Fibroblast of skin of abdomen (primary cell): ENCODE results near the gene MAPKAP1.

Source experiments
- DNase-seq: peaks from one replicate; pipeline ENCODE4 v3.0.0-alpha.2; 2013

Gene MAPKAP1

GRCh38 chr9:125511789-125512660 lies 195.0 kb downstream of the MAPKAP1 start:
- no peak for DNase-seq

- DNase-seq: no peak
Observed at GRCh38 chr9:125510980-125511379, 196.0 kb downstream of the MAPKAP1 start.

DNA sequence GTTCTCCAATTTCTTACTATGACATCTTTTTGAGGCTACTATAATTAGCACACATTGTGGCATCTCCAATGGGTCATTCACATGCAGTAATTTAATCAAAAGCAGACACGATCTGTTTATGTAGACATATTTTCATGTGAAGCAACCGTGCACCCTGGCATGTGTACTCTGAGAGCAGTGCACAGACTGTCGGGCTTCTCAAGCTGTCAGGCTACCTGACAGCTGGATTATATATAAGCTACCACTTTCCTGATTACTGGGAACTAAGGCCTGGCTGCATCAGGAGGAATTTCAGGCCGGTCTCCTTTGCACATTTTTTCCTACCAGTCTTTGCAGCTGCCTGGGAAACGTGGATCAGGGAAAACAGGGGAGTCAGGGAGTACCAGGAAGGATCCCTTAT lies 197.5 kb downstream of the MAPKAP1 start:
- DNase-seq: peak; percentile 92

- no peak for DNase-seq
Observed at GRCh38 chr9:125508249-125508648, 198.8 kb downstream of the MAPKAP1 start.

DNA sequence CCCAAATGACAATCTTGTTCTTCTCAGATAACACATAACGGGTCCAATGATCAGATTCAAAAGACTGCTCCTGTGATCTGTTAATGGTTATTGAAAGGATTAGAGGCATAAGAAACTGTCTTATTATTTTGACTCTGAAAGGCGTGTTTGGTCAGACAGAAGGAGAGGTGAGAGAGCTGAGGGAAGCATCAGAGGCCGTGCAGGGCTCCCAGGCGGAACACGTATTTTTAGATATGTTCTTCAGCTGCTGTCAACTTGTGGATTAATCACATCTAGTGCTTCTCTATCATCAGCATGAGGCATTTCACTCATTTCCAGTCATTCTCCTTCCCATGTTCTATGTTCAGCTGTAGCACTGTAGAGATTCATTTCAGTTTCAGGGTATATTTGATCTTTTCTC lies 199.8 kb downstream of the MAPKAP1 start:
- DNase-seq: no peak

GRCh38 chr9:125505988-125506438 lies 201.0 kb downstream of the MAPKAP1 start:
- no peak for DNase-seq

GRCh38 chr9:125504616-125505015 lies 202.4 kb downstream of the MAPKAP1 start:
- DNase-seq: no peak

DNA sequence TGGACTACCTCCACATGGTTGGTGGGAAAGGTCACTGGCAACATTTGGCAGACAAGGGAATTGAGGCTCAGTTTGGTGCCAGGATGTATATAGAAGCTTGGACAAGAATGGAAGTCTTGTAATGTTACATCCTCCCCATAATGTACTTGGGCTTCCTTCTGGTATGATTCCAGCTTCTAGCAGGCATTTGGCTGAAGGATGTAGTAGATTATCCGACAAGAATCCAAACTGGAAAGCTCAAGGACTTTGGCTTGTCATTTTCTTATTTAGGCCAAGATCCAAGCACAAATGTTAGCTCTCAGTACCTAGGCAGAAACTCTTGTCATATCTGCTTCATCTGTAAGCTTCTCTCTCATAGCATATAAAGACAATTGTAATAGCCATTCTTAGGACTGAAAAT lies 209.1 kb downstream of the MAPKAP1 start:
- no peak for DNase-seq

DNA sequence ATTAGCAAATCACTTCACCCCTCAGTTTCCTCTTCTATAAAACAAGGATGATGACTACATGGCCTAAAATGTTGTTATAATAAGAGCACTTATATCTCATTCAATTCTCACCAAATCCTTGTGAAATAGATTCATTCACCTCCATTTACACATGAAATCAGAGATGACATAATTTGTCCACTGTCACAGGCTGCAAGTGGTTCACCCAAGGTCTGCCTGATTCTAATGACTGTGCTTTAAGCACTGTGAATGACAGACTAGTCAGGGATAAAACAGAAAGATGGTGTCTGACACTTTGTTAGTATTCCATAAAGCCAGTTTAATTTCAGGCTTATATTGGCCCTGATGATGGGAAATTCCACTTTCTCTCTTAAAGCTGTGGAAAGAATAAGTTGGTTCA lies 209.5 kb downstream of the MAPKAP1 start:
- no peak for DNase-seq

DNA sequence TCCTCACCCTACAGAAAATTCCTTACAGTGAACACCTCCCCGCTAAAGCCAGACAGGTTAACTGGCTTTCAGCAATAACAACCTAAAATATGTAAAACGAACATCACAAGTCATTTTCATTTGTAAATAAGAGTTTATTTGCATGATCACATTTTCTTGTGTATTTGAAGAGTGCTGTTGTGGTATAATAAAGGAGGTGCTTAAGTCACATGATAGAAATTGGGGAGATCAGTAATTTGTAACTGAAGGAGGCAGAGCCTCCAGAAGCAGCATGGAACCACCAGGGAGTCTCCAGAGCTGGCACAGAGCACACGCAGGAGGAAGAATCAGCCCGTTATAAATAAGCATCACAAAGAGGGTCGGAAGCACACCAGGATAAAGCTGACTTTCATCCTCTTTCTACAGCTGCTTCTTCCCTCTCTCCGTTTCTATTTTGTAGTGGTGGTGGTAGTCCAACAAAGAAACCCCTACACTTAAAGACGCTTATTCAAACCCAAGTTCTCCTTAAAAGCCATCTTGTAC lies 210.6 kb downstream of the MAPKAP1 start:
- no peak for DNase-seq

DNA sequence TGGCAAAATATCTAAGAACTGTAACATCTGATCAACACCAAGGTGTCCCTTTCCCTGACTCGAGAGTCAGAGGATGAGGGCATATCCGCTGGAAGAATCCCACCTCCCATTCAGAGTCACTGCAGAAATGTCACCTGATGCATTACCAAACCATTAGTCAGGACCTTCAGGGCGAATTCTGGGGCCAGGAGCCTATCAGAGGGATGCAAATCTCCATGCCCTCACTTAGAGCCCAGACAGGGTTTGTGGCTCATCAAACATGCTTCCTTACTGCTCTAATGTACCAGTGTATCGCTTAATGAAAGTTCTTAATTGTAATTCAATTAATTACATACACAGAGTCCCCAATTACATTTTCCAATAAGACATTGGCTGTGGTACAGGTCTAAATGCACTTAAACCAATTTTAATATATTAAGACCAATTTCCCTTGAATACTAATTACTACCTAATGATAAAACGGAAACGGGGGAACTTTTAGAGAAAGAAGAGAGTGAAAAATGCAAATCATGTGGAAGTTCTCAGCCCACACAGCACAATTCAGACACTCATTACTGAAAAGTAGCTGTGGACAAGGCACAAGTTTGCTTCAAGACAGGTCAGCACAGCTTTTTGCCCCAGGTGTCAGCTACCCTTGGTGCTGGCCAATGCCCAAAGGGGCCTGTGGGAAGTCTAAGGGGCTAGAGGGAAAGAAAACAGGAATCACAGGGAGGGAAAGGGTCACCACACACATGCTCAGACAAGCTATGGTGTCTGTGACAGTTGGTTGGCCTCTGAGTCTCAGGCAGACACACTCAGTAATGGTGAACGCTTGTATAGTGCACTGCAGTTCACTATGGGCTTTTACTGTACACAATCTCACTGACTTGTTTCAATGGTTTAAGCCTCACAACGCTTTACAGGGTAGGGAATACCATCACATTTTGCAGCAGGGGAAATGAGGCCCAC lies 211.6 kb downstream of the MAPKAP1 start:
- DNase-seq: no peak

- DNase-seq: peak; percentile 63
Observed at GRCh38 chr9:125494653-125494915, 212.4 kb downstream of the MAPKAP1 start.

DNA sequence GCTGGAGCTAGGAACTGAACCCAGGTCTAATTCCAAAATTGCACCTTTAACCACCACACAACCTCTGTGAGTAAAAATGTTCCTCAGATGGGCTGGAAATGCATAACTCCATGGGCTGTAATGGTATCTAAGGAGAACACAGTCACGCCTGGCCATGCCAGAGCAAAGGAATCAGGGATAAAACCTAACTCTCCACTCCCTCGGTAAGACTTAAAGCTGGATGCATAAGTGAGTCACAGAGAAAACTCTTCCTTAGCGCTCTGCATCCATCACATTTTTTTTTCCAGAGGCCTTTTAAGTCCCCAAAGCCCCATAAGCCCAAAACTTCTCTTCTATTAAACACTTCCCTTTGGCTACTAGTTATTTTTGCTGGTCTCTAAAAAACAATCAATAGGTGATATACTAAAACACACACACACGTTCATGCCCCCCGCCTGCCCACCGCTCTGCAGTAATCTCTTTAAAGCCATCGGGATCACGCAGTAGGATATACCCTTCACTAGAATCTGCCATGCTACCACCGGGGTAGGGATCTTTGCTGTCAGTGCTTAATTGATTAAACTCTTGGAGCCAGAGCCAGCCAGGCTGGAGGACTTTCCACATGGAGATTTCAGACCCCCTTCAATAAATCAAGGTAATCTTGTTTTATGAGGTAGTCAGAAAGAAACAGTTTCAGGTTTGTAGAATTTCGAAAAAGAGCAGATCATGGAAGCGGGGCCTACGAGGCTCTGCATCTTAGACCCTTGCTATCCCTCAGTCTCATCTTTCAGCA lies 212.9 kb downstream of the MAPKAP1 start:
- DNase-seq: peak; percentile 66

GRCh38 chr9:125493384-125493783 lies 213.6 kb downstream of the MAPKAP1 start:
- DNase-seq: no peak

DNA sequence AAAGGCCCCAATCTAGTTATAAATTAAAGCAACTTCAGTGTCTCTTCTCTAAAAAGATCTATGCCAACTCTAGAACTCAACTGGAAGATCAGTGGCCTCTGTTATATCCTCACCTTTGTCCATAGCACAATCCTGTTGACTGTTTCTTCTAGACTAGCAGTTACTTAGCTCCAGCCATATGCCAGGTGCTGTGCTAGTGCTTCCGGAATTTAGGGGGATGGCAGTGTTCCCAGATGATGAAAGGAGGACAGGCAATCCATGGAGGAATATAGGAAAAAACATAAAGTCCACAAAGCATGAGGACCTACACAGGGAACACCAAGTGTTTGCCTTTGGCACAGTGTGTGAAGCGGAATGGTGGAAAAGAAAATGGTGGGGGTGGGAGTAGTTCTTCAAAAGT lies 214.3 kb downstream of the MAPKAP1 start:
- DNase-seq: no peak

GRCh38 chr9:125487842-125488241 lies 219.2 kb downstream of the MAPKAP1 start:
- no peak for DNase-seq

DNA sequence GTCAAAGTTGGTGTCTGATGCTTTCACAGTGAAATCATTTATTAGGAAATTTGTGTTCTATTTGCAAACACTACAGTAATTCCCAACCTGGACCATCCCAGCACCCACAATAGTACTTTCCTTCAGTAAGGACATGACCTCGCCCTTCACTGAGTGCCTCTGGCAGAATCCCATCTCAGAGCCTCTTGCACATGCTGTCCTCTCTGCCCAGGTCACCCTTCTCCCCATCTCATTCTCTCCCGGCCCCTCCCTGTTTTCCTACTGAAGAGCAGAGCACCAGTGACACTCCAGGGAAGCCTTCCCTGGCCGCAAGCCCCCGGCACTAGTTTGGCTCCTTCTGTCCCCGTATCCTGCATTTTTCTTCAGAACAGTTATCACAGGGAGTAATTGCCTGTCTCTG lies 220.4 kb downstream of the MAPKAP1 start:
- DNase-seq: no peak

GRCh38 chr9:125486152-125486508 lies 220.9 kb downstream of the MAPKAP1 start:
- no peak for DNase-seq

DNA sequence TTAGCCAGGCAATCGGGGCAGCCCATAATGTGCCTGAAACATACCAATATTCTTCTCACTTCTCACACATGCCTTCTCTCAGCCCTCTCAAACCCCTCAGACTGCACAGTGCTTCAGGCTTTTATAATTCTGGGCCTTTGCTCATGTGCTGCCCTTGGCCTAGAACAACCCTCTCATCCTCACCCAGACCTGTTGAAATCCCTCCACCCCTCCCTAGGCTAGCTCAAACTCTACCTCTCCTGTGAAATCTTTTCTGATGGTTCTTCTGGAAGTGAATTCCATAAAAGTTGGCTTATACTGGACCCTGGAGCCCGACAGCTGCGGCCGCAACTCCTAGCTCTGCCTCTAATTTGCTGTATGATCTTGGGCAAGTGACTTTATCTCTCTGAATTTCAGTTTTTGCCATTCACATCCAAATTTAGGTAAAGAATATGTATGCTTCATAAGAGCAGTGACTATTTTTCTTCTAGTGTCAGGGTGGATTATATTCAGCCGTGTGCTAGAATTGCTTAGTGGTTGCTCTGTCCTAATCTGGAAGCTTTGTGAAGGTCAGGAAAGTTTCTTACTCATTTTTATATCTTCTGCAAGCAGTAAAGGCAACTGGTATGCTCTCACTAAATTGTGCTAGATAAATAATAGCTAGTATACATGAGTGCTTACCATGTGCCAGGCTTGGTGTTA lies 221.4 kb downstream of the MAPKAP1 start:
- no peak for DNase-seq

DNA sequence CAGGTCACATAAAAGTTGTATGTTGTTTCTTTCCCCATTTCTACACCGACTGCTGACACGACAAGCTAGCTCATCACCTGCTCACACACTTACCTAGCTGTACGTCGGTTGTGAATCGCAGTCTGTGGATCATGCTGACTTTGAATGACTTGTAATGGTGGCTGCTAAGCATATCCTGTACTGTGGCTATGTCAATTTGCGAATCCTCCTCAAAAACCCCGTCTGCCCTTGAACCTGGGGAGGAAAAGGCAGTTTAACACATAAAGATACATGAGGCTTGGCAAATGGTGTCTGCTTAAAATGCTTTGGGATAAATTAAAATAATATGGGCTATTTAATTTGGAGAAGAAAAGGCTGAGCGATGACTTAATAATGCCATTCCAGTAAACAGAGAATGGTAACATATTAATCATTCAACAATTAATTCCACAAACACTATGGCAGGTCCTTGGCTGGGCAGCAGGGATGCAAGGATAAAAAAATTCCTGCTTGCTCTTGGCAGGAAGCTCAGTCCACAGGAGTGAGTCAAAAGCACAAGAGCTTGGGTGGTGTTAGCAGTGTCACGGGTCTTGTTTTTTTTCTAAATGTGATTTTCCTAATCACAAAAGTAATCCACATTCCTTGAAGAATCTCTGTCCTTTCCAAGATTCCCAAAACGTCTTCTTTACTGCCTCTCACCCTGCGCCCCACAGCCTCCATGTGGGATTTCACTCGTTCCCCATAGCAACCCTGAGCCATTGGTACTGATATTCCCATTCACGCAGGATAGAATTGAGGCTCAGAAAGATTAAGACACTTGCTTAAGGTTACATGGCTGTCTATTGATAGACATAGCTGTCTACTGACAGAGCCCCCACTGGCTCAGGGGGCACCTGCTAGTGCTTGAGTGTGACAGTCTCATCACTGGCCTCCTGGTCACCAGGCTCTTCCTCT lies 222.4 kb downstream of the MAPKAP1 start:
- peak; percentile 87 for DNase-seq

DNA sequence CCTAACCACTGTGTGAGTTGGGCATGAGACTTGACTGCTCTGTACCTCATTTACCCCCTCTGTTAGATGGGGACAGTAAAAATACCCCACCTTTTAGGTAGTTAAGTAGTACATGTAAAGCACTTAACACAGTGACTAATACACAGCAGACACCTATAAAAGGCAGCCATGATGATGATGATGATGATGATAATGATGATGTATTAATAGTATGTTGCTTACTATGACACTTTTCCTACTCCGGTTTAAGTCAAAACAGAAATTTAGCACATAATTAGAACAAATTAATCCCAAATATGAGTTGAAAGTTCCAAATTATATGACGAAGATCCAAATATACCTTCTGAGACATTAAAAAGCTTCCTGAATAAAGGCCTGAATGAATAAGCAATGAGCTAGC lies 223.3 kb downstream of the MAPKAP1 start:
- no peak for DNase-seq
